K562 (cell line): Measurements from ENCODE around the gene ASCC1. TPM values are rescaled to one million over a fixed set of nuclear protein-coding genes. Genes with fewer than 3 reads are reported as not detected.

Experiments
- ARHGAP35 ChIP-seq: fragments of 450-650 bp; IDR thresholded peaks from 2 replicates; pipeline ENCODE4 v1.6.1; 2018; ENCODE audit not compliant: partially characterized antibody
- DNMT1 ChIP-seq: fragments of 450-650 bp; IDR thresholded peaks from 2 replicates; pipeline ENCODE4 v1.6.1; 2016; ENCODE audit warnings: antibody characterized with exemption, mild to moderate bottlenecking
- E2F6 ChIP-seq, 2 experiments: IDR thresholded peaks; 2 replicates each; pipeline ENCODE4 v1.6.1; 2011; ENCODE audit warnings: borderline replicate concordance in 1 of 2, control low read depth in 1 of 2, low read depth in 1 of 2, low read length in 1 of 2, mild to moderate bottlenecking in 1 of 2, mixed read lengths in 1 of 2, moderate library complexity in 1 of 2; ENCODE audit not compliant: insufficient read depth in 1 of 2, insufficient read length in 1 of 2, poor library complexity in 1 of 2, severe bottlenecking in 1 of 2; ENCODE audit errors: extremely low read depth in 1 of 2
- ELF2 ChIP-seq: fragments of 250-450 bp; sonication (Bioruptor Pico); IDR thresholded peaks from 2 replicates; pipeline ENCODE4 v1.5.0; 2021; ENCODE audit warnings: mild to moderate bottlenecking
- HBP1 ChIP-seq: fragments of 450-650 bp; formaldehyde crosslinking; IDR thresholded peaks from 2 replicates; pipeline ENCODE4 v1.4.0; 2022; ENCODE audit warnings: missing genetic modification characterization
- HINFP ChIP-seq: fragments of 450-650 bp; conservative IDR thresholded peaks from 2 replicates; pipeline ENCODE4 v1.6.1; 2016; ENCODE audit warnings: missing genetic modification characterization, low read depth, mild to moderate bottlenecking, control low read depth, missing compliant biosample characterization
- IRF1 ChIP-seq: sonication (generic); formaldehyde crosslinking; IDR thresholded peaks from 2 replicates; pipeline ENCODE4 v1.8.0; 2022; ENCODE audit warnings: missing genetic modification reagents, mild to moderate bottlenecking, borderline replicate concordance
- KHSRP ChIP-seq: fragments of 450-650 bp; IDR thresholded peaks from 2 replicates; pipeline ENCODE4 v1.6.1; 2017
- KLF10 ChIP-seq: fragments of 250-450 bp; sonication (Bioruptor Pico); IDR thresholded peaks from 2 replicates; pipeline ENCODE4 v1.6.1; 2021; ENCODE audit warnings: matching md5 sums
- RAD21 ChIP-seq, 2 experiments: fragments of 250-450 bp in 1 of 2; fragments of 450-650 bp in 1 of 2; sonication (Bioruptor Pico) in 1 of 2; formaldehyde crosslinking in 1 of 2; IDR thresholded peaks in 1 of 2; conservative IDR thresholded peaks in 1 of 2; 2 replicates each; pipeline versions ENCODE4 v1.4.0 to v1.8.0; 2020 to 2022; ENCODE audit warnings: mild to moderate bottlenecking in 2 of 2, moderate library complexity in 1 of 2
- SMAD3 ChIP-seq: fragments of 450-650 bp; formaldehyde crosslinking; conservative IDR thresholded peaks from 2 replicates; pipeline ENCODE4 v1.4.0; 2020; ENCODE audit warnings: mild to moderate bottlenecking
- ZNF695 ChIP-seq: fragments of 450-650 bp; formaldehyde crosslinking; IDR thresholded peaks from 2 replicates; pipeline ENCODE4 v1.4.0; 2020; ENCODE audit warnings: mild to moderate bottlenecking, moderate library complexity
- ZNF75A ChIP-seq: fragments of 450-650 bp; formaldehyde crosslinking; IDR thresholded peaks from 2 replicates; pipeline ENCODE4 v1.4.0; 2020; ENCODE audit warnings: mild to moderate bottlenecking
- ZSCAN29 ChIP-seq: fragments of 450-650 bp; IDR thresholded peaks from 2 replicates; pipeline ENCODE4 v1.6.1; 2017
- polyA plus RNA-seq, 8 experiments: library from polyadenylated mRNA; depleted of rRNA in 4 of 8; stranded (reverse) in 5 of 8; unstranded in 3 of 8; fragments of >200 nt; fragmentation: Nextera tagmentation in 2 of 8; fragmentation: Illumina TruSeq in 1 of 8; extraction: Ambion mirVana in 2 of 8; extraction: Trizol in 1 of 8; gene quantifications; 2 replicates each; pipeline versions ENCODE4 v1.2.1 to v1.2.3, GENCODE V29; 2011 to 2014; ENCODE audit warnings: inconsistent platforms in 1 of 8, missing spikeins in 1 of 8
- total RNA-seq, 7 experiments: library from RNA; depleted of rRNA in 6 of 7; stranded (reverse); fragments of >200 nt in 6 of 7; fragmentation: Illumina TruSeq in 2 of 7; extraction: Trizol in 2 of 7; gene quantifications; 2 replicates each; pipeline versions ENCODE4 v1.2.1 to v1.2.3, GENCODE V29; 2011 to 2021; ENCODE audit warnings: low replicate concordance in 1 of 7
- TF ChIP-seq, protein P1 (sequence below), 2 experiments: fragments of 450-650 bp in 1 of 2; sonication (generic) in 1 of 2; formaldehyde crosslinking in 1 of 2; IDR thresholded peaks in 1 of 2; conservative IDR thresholded peaks in 1 of 2; 2 replicates each; pipeline versions ENCODE4 v1.6.1 to v1.8.1; 2016 to 2023; ENCODE audit warnings: mild to moderate bottlenecking in 2 of 2, moderate library complexity in 2 of 2, inconsistent platforms in 1 of 2, missing genetic modification reagents in 1 of 2

ASCC1 gene
- total and polyA plus RNA-seq, 9 of the 15 experiments (the other 6 are each of a cell fraction or from before 2014, with no cell fraction given): 31.7 to 73.3 (median 52.8) TPM

GRCh38 chr10:72260239-72260975 is 44.3 kb upstream of the ASCC1 start (continued):
- TF ChIP-seq E2F6 (IDR thresholded peaks at IDR 0.05; ENCODE audit: borderline replicate concordance in 1 of 2, extremely low read depth in 1 of 2, insufficient read depth in 1 of 2, insufficient read length in 1 of 2, low read depth in 1 of 2, low read length in 1 of 2, poor library complexity in 1 of 2, severe bottlenecking in 1 of 2): no peak
- no peak for TF ChIP-seq IRF1
- no peak; the same call in 1 of the 2 replicates for TF ChIP-seq DNMT1
- TF ChIP-seq ZNF75A: no peak
- TF ChIP-seq, protein P1, sequence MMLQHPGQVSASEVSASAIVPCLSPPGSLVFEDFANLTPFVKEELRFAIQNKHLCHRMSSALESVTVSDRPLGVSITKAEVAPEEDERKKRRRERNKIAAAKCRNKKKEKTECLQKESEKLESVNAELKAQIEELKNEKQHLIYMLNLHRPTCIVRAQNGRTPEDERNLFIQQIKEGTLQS (IDR thresholded peaks at IDR 0.05): peak; percentile 88
- TF ChIP-seq, protein P1 (CRISPR knock-in tag; conservative IDR thresholded peaks at IDR 0.05): no peak
- peak; percentile 72; the same call in 1 of the 2 replicates for TF ChIP-seq HBP1 (CRISPR knock-in tag)
- TF ChIP-seq KLF10: no peak
- TF ChIP-seq ZNF695 (CRISPR knock-in tag): peak; percentile 88
- no peak; a peak in 1 of 4 replicates for TF ChIP-seq RAD21 (CRISPR knock-in tag; conservative IDR thresholded peaks at IDR 0.05 in 1 of 2, IDR thresholded peaks at IDR 0.05 in 1 of 2)
- TF ChIP-seq HINFP (tag): 0 out of 2 replicates have a peak, but pooled peaks have one; percentile 31
- peak; percentile 37; the same call in 1 of the 2 replicates for TF ChIP-seq SMAD3
- TF ChIP-seq KHSRP: no peak
- peak; percentile 56; the same call in 1 of the 2 replicates for TF ChIP-seq ELF2 (CRISPR knock-in tag)
- TF ChIP-seq ARHGAP35: no peak
- no peak for TF ChIP-seq ZSCAN29
